NCI-H2107 treated with DMSO at 0.1 percent for 48 hours (cell line): Measurements from ENCODE around the gene PMVK.

Experiments
- DNase-seq: peaks from one replicate; lab custom pipeline; 2025; ENCODE audit not compliant: unreplicated experiment; lab: John Stamatoyannopoulos, UW

PMVK gene

GRCh38 chr1:154967331-154967950, 30.9 kb upstream of the PMVK start:
- no peak for DNase-seq

GRCh38 chr1:154966111-154966510, 29.6 kb upstream of the PMVK start:
- no peak for DNase-seq

GRCh38 chr1:154964359-154964758, 27.8 kb upstream of the PMVK start:
- no peak for DNase-seq

- no peak for DNase-seq
Observed at GRCh38 chr1:154963643-154964042, 27.1 kb upstream of the PMVK start.

GRCh38 chr1:154962795-154963330, 26.3 kb upstream of the PMVK start:
- no peak for DNase-seq

- DNase-seq, result peak; percentile 28
Observed at GRCh38 chr1:154962156-154962749, 25.7 kb upstream of the PMVK start.

GRCh38 chr1:154961207-154962155, 25.0 kb upstream of the PMVK start, which contains the start of gene PYGO2:
TSS of gene PYGO2 (minus strand) at chr1:154961782. CDS start at chr1:154961576, 206 bp downstream.
- peak; percentile 34 for DNase-seq

GRCh38 chr1:154960446-154961136, 24.1 kb upstream of the PMVK start:
- no peak for DNase-seq

GRCh38 chr1:154959426-154959780, 22.9 kb upstream of the PMVK start:
- DNase-seq, result no peak

- DNase-seq, result no peak
Observed at GRCh38 chr1:154958681-154959425, 22.3 kb upstream of the PMVK start.

- no peak for DNase-seq
Observed at GRCh38 chr1:154958036-154958435, 21.5 kb upstream of the PMVK start.

GRCh38 chr1:154957091-154957657, 20.7 kb upstream of the PMVK start:
- no peak for DNase-seq

GRCh38 chr1:154956544-154956941, 20.0 kb upstream of the PMVK start:
- no peak for DNase-seq

GRCh38 chr1:154955718-154956543, 19.4 kb upstream of the PMVK start, which contains the start of gene PBXIP1:
TSS of gene PBXIP1 (minus strand) at chr1:154956099. CDS start at chr1:154953721, 2,378 bp downstream.
- peak; percentile 93 for DNase-seq

- DNase-seq, result peak; percentile 80
Observed at GRCh38 chr1:154955039-154955717, 18.7 kb upstream of the PMVK start.

- no peak for DNase-seq
Observed at GRCh38 chr1:154954541-154954940, 18.0 kb upstream of the PMVK start.

GRCh38 chr1:154953611-154954038, 17.1 kb upstream of the PMVK start:
- no peak for DNase-seq

GRCh38 chr1:154952664-154953063, 16.1 kb upstream of the PMVK start:
- no peak for DNase-seq
